Thyroid gland (tissue), 4 donors: ENCODE measurements around the gene RPH3AL.

Experiments used
- CTCF ChIP-seq, 6 experiments: fragments of 200-600 bp in 3 of 6; fragments of 450-650 bp in 3 of 6; sonication (generic) in 3 of 6; IDR thresholded peaks; one replicate each; pipeline ENCODE4 v1.5.1; 2016 to 2019; ENCODE audit warnings: antibody characterized with exemption in 6 of 6, mild to moderate bottlenecking in 2 of 6, inconsistent platforms in 1 of 6, moderate library complexity in 1 of 6
- POLR2A ChIP-seq, 2 donors: fragments of 450-650 bp; IDR thresholded peaks; one replicate each; pipeline ENCODE4 v1.6.1; 2017; ENCODE audit warnings: antibody characterized with exemption in 2 of 2, mild to moderate bottlenecking in 2 of 2, moderate library complexity in 1 of 2

GRCh38 chr17:238964-239259 is 113.7 kb downstream of the RPH3AL start:
- no peak for TF ChIP-seq CTCF (IDR thresholded peaks at IDR 0.05)
- no peak for TF ChIP-seq POLR2A (IDR thresholded peaks at IDR 0.05)
